NCI-H526 (cell line): ENCODE measurements around the gene CCDC85C.
A peak's percentile ranks its signal among the peaks of the same experiment; 100 is the strongest.

ENCODE experiments used
- DNase-seq, 2 experiments: peaks; one replicate each; lab custom pipeline; 2025; lab: John Stamatoyannopoulos, UW

Gene CCDC85C

GRCh38 chr14:99510556-99511139 lies 93.4 kb downstream of the CCDC85C start:
- DNase-seq, result no peak

DNA sequence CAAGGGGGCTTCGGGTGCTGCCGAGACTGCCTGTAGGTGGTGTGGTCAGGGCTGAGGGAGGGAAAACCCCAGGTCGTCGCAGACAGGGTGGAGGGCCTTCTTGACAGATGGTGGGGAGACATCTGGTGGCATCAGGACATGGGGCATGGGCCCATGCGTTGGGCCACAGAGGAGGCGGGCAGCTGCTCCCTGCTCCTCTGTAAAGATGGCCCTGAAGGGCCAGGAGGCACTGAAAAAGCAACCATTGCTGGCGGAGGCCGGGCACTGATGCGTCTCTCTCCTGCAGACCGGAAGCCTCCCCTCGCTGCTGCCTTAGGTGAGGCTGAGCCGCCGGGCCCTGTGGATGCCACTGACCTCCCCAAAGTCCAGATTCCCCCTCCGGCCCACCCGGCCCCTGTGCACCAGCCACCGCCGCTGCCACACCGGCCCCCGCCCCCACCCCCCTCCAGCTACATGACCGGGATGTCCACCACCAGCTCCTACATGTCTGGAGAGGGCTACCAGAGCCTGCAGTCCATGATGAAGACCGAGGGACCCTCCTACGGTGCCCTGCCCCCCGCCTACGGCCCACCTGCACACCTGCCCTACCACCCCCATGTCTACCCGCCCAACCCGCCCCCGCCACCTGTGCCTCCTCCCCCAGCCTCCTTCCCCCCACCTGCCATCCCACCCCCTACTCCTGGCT lies 94.0 kb downstream of the CCDC85C start:
- no peak for DNase-seq

- DNase-seq, result no peak
Measured at GRCh38 chr14:99508896-99509629, 94.9 kb downstream of the CCDC85C start.

GRCh38 chr14:99507860-99508640 lies 96.0 kb downstream of the CCDC85C start:
- DNase-seq, result no peak

DNA sequence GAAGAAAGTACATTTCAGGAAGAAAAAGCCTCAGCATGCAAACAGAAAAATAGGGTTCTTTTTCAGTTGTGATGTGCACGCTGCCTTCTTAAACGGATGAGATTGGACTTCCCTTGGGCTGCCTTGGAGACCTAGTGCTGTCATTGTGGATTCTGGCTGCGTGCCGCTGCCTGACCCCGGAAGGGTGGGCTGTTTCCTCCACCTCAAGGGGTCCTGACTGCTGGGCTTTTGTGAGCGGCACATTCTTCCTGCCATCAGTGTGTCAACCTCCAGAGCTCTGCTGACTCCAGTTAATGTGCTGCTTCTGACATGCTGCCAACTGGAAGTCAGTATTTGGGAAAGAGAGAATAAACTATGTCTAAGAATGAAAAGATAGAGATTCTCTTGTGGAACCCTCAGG lies 97.7 kb downstream of the CCDC85C start:
- DNase-seq, result no peak

- no peak for DNase-seq
Measured at GRCh38 chr14:99505089-99505488, 98.9 kb downstream of the CCDC85C start.

- DNase-seq, result no peak
Measured at GRCh38 chr14:99503848-99504453, 100.1 kb downstream of the CCDC85C start.

- no peak for DNase-seq
Measured at GRCh38 chr14:99502989-99503421, 101.0 kb downstream of the CCDC85C start.

- no peak for DNase-seq
Measured at GRCh38 chr14:99497894-99498293, 106.1 kb downstream of the CCDC85C start.

DNA sequence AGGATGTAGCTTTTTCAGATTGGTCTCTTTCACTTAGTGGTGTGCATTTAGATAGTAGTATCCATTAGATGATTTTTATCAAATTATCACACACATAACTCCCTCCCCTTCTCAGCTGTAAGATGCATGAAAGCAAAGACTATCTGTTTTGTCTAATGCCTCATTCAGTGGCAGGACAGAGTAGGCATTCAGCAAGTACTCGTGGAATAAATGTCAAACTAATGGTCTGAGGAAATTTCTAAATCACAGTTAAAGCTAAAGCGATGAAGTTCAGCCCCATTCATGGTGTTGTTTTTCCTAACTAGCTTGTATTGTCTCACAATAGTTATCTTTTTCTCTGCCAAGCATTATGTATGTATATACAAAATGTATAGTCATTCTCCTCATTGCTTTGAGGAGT lies 106.7 kb downstream of the CCDC85C start:
- DNase-seq, result no peak

- no peak for DNase-seq
Measured at GRCh38 chr14:99484106-99484505, 119.9 kb downstream of the CCDC85C start.

DNA sequence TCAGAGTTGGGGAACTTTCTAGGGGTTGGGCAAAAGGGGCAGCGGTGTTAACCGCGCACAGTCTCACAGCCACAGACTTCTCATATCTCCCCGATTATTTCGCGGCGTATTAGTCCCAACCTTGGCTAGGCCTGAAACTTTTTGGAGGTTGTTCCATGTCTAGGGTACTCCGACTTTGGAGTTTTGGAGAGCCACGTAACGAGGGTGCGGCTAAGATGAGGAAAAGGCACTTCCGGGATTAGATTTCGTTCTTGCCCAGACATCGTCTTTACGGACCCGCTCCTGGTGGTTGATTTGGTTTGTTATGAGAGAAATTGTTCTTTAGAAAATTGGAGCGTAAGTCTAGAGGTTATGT lies 122.3 kb downstream of the CCDC85C start:
- DNase-seq, result no peak

GRCh38 chr14:99480917-99481744 lies 122.9 kb downstream of the CCDC85C start, which contains the start of gene CCNK:
Gene CCNK, plus strand, starts transcription at chr14:99481409. Its CDS starts 11,269 bp downstream, at chr14:99492678.
- DNase-seq, result peak; percentile 99

DNA sequence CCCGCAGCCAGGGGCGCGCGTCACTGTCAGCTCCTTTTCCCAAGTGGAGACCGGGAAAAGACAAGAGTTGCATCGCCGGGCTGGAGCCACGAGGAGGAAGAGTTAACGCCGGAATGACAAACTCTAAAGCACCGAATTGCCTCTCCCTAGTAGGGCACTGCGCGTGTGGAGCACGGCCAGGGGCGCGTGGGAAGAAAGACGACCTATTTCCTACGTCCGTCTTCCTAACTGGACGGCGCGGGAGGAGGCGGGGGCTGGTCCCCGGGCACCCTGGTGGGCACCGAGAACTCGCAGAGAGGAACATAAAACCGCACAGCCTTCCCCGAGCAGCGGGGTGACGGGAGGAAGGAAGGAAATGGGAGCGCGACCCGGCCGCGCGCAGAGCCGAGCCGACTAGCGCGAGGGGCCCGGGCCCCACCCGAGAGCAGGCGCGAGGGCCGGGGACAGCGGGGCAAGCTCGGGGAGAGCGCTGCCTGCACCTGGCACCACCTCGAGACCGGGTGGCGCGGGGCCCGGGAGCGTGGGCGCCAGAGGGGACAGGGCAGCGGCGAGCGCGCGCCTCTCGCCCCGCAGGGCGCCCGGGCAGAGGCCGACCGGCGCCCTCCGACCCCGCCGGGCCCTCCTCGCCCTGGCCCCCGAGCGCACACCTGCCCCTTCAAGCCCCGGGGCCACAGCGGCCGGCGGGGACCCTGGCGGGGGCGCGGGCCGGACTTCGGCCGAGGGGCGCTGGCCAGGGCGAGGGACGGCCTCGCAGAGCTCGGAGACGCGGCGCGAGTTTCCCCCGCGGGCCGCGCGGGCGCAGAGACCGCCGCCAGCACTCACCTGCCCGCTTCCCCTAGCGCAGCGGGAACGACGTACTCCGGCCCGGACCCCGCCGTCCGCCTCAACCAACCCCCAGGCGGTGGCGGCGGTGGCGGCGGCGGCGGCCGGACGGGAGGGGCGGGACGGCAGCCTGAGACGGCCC lies 123.8 kb downstream of the CCDC85C start, which contains the start of gene SETD3:
SETD3 (minus strand) TSS at position 954 of the 964 bp plus-strand sequence. CDS start 15,054 bp downstream, outside the sequence.
- DNase-seq, result peak; percentile 54 to 61

DNA sequence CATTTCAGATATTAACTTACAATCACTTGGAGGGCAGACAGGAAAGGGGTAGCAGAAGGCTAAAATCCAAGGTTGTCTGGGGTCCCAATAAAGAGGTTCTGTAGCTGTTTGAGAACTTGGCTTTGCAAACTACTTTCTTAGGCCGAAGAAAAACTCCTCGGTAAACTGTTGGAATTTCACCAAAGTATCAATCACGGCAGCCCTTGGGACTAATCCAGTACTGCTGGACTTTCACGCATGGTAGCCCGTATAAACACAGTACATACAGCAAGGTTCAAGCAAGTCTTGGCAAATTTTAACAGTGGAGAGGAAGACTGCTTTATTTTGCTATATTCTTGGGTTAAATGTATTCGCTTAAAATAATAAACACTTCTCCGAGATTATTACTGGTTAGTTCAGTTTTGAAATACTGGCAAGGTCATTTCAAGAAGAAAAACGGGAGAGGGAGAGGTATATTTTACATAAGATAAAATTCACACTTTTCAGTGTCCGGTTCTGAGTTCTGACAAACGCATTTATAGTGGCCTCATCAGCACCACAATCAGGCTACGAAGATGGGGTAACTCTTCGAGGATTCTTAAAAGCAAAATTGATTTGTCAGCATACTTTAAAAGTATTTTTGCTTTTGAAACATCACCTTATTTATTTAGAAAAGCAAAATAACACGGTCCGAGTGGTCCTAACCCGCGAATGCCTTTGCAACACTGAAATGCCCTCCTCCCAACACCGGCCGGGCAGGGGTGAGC lies 124.7 kb downstream of the CCDC85C start:
- no peak for DNase-seq

GRCh38 chr14:99478128-99478527 lies 125.9 kb downstream of the CCDC85C start:
- DNase-seq, result no peak

DNA sequence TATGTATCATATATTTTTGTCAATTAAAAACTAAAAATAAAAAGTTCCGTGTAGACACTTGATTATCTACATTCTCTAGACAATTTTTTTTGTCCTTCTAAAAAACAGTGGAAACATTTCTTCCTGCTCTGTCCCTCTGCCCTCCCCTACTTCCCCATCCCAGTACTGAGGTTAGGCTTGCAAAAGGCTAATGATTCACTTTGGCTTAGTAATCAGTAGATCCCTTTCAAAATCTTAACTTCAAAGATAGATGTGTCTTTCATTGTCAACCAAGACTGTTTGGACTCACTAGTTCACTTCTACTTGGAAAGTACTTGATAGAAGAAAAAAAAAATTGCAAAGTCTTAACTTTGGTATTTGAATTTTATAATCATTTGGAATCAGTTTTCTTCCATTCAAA lies 127.1 kb downstream of the CCDC85C start:
- no peak for DNase-seq

DNA sequence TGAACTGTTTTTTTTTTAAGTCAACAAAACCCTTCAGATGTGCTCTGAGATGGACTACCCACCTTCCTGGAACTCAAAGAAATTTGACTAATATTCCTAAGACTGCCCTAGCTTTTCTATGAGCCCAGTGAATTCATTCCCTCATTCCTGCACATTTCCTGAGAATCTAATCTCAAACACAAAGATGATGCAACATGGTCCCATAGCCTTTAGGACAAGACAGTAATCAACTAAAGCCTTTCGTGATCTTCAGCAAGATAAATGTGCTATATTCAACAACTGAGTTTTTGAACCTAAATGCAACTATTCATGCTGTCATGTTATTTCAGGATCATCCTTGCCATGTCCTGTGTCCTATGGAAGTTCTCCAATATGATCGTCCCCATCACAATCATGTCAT lies 128.3 kb downstream of the CCDC85C start:
- no peak for DNase-seq

GRCh38 chr14:99475179-99475578 lies 128.8 kb downstream of the CCDC85C start:
- DNase-seq, result no peak
